H1 (cell line): ENCODE data around the gene KIF27. TPM values are rescaled to one million over a fixed set of nuclear protein-coding genes. Genes with fewer than 3 reads are reported as not detected.

Experiments
- CTCF ChIA-PET: fragments of 300-600 bp; sonication (Branson Sonifier 250); formaldehyde crosslinking; loops from one replicate; lab custom pipeline; 2021; ENCODE audit not compliant: partially characterized antibody; lab: Charles Lee
- POLR2A ChIA-PET: fragments of 300-600 bp; sonication (Branson Sonifier 250); formaldehyde crosslinking; loops from one replicate; lab custom pipeline; 2021; ENCODE audit warnings: inconsistent platforms; ENCODE audit not compliant: partially characterized antibody; lab: Charles Lee
- DNase-seq, 2 experiments: peaks; one replicate each; pipeline versions ENCODE4 v3.0.0 to v3.0.0-alpha.2; 2010 to 2022; ENCODE audit warnings: low spot score in 2 of 2, low read depth in 1 of 2, mixed read lengths in 1 of 2
- FAIRE-seq: peaks from 2 replicates; lab custom pipeline; 2011; peaks lifted over from hg19 to GRCh38; lab: Jason Lieb, UNC
- H2AFZ ChIP-seq: 2 replicates; pipeline ENCODE4 v1.8.1; 2012; ENCODE audit warnings: low read length, inconsistent platforms
- H2AK5ac ChIP-seq: 2 replicates; pipeline ENCODE4 v1.6.1; 2013; ENCODE audit warnings: low read depth, low read length
- H2BK120ac ChIP-seq: replicated peaks from 2 replicates; pipeline ENCODE3; 2013; ENCODE audit warnings: low read depth, low read length, inconsistent platforms
- H2BK12ac ChIP-seq: 2 replicates; pipeline ENCODE4 v1.6.1; 2013; ENCODE audit warnings: low read depth, low read length
- H2BK15ac ChIP-seq: 2 replicates; pipeline ENCODE4 v1.6.1; 2013; ENCODE audit warnings: low read length
- H2BK20ac ChIP-seq: 2 replicates; pipeline ENCODE4 v1.6.1; 2013; ENCODE audit warnings: low read length
- H2BK5ac ChIP-seq: 2 replicates; pipeline ENCODE4 v1.6.1; 2013; ENCODE audit warnings: low read depth, low read length
- H3K14ac ChIP-seq: 2 replicates; pipeline ENCODE4 v1.6.1; 2013; ENCODE audit warnings: inconsistent platforms; ENCODE audit not compliant: insufficient read length
- H3K18ac ChIP-seq: 2 replicates; pipeline ENCODE4 v1.6.1; 2013; ENCODE audit warnings: low read length; ENCODE audit errors: extremely low read depth
- H3K23ac ChIP-seq: 2 replicates; pipeline ENCODE4 v1.6.1; 2013; ENCODE audit warnings: inconsistent platforms; ENCODE audit not compliant: insufficient read length
- H3K23me2 ChIP-seq: 2 replicates; pipeline ENCODE4 v1.6.1; 2013; ENCODE audit warnings: low read depth, low read length
- H3K27ac ChIP-seq: 2 replicates; pipeline ENCODE4 v1.6.1; 2011; ENCODE audit warnings: low read depth, low read length, inconsistent platforms
- H3K27me3 ChIP-seq, 4 experiments: replicated peaks in 1 of 4; 1 replicate in 1 of 4; 2 replicates in 3 of 4; pipeline versions ENCODE4 v1.6.1 to v1.8.1; 2011 to 2013; ENCODE audit warnings: low read length in 3 of 4, mild to moderate bottlenecking in 3 of 4, inconsistent platforms in 2 of 4, mixed read lengths in 2 of 4, moderate library complexity in 1 of 4; ENCODE audit not compliant: control insufficient read depth in 3 of 4, insufficient read depth in 3 of 4; ENCODE audit errors: extremely low read depth in 1 of 4
- H3K36me3 ChIP-seq, 4 experiments: 2 replicates each; pipeline versions ENCODE4 v1.6.1 to v1.8.1; 2011 to 2013; ENCODE audit warnings: mild to moderate bottlenecking in 4 of 4, low read length in 3 of 4, moderate library complexity in 2 of 4, control low read depth in 1 of 4, inconsistent platforms in 1 of 4; ENCODE audit not compliant: insufficient read depth in 4 of 4, control insufficient read depth in 2 of 4
- H3K4ac ChIP-seq: replicated peaks from 2 replicates; pipeline ENCODE3; 2013; ENCODE audit warnings: low read length, low read depth, mixed read lengths, inconsistent platforms; ENCODE audit not compliant: insufficient read length
- H3K4me1 ChIP-seq, 4 experiments: replicated peaks in 1 of 4; 1 replicate in 1 of 4; 2 replicates in 3 of 4; pipeline versions ENCODE4 v1.6.1 to v1.8.1; 2011 to 2013; ENCODE audit warnings: low read length in 3 of 4, inconsistent platforms in 2 of 4, mixed read lengths in 1 of 4; ENCODE audit not compliant: insufficient read depth in 4 of 4, control insufficient read depth in 3 of 4
- H3K4me2 ChIP-seq, 2 experiments: 2 replicates each; pipeline versions ENCODE4 v1.6.1 to v1.8.1; 2011 to 2013; ENCODE audit warnings: low read depth in 2 of 2, low read length in 2 of 2, control low read depth in 1 of 2, inconsistent platforms in 1 of 2, mild to moderate bottlenecking in 1 of 2; ENCODE audit not compliant: insufficient read depth in 1 of 2
- H3K4me3 ChIP-seq, 4 experiments: fragments of 200-600, 300-600 bp in 1 of 4; sonication (generic), shearing (Covaris generic), sonication (Bioruptor Twin) in 1 of 4; 2 replicates each; pipeline versions ENCODE4 v1.5.1 to v1.8.1; 2011 to 2016; ENCODE audit warnings: low read length in 4 of 4, low read depth in 3 of 4, control low read depth in 2 of 4, inconsistent platforms in 2 of 4, mild to moderate bottlenecking in 2 of 4, mixed read lengths in 1 of 4, moderate library complexity in 1 of 4; ENCODE audit not compliant: insufficient read depth in 2 of 4; ENCODE audit errors: extremely low read depth in 1 of 4
- H3K56ac ChIP-seq: replicated peaks from 2 replicates; pipeline ENCODE3; 2013; ENCODE audit warnings: low read depth, mild to moderate bottlenecking, mixed read lengths, low read length, inconsistent platforms; ENCODE audit not compliant: insufficient read length
- H3K79me1 ChIP-seq: 2 replicates; pipeline ENCODE4 v1.6.1; 2013; ENCODE audit warnings: low read depth, low read length, control low read depth
- H3K79me2 ChIP-seq, 2 experiments: 2 replicates each; pipeline versions ENCODE4 v1.6.1 to v1.8.1; 2012 to 2013; ENCODE audit warnings: low read length in 2 of 2, mild to moderate bottlenecking in 2 of 2, inconsistent platforms in 1 of 2; ENCODE audit not compliant: insufficient read depth in 2 of 2, control insufficient read depth in 1 of 2
- H3K9ac ChIP-seq, 4 experiments: replicated peaks in 1 of 4; 1 replicate in 1 of 4; 2 replicates in 3 of 4; pipeline versions ENCODE4 v1.6.1 to v1.8.1; 2011 to 2013; ENCODE audit warnings: low read depth in 3 of 4, low read length in 3 of 4, control low read depth in 2 of 4, mild to moderate bottlenecking in 2 of 4, moderate library complexity in 2 of 4, inconsistent platforms in 1 of 4; ENCODE audit errors: extremely low read depth in 1 of 4
- H3K9me3 ChIP-seq, 2 experiments: 2 replicates each; pipeline versions ENCODE4 v1.6.1 to v1.8.1; 2012 to 2013; ENCODE audit warnings: mild to moderate bottlenecking in 2 of 2, moderate library complexity in 2 of 2, control low read depth in 1 of 2, inconsistent platforms in 1 of 2, low read depth in 1 of 2, low read length in 1 of 2, mixed read lengths in 1 of 2; ENCODE audit not compliant: insufficient read depth in 2 of 2
- H4K20me1 ChIP-seq, 2 experiments: replicated peaks in 1 of 2; 2 replicates each; pipeline versions ENCODE3 to v1.8.1; 2011 to 2013; ENCODE audit warnings: inconsistent platforms in 2 of 2, low read length in 2 of 2, mild to moderate bottlenecking in 1 of 2; ENCODE audit not compliant: insufficient read depth in 2 of 2, control insufficient read depth in 1 of 2
- H4K5ac ChIP-seq: 2 replicates; pipeline ENCODE4 v1.6.1; 2013; ENCODE audit warnings: low read length, low read depth, mixed read lengths, inconsistent platforms; ENCODE audit not compliant: insufficient read length
- H4K8ac ChIP-seq: 2 replicates; pipeline ENCODE4 v1.8.0; 2013; ENCODE audit warnings: mild to moderate bottlenecking, moderate library complexity, low read length, inconsistent platforms; ENCODE audit not compliant: insufficient read depth; ENCODE audit errors: extremely low read depth
- H4K91ac ChIP-seq: replicated peaks from 2 replicates; pipeline ENCODE3; 2013; ENCODE audit warnings: low read length, mixed read lengths, inconsistent platforms; ENCODE audit not compliant: insufficient read length
- BRCA1 ChIP-seq: IDR thresholded peaks from 2 replicates; pipeline ENCODE4 v1.6.1; 2012; ENCODE audit warnings: low read depth, low read length, improper control_type of control experiment
- CBX5 ChIP-seq: fragments of 300-800, 300-1000 bp; sonication (generic); IDR thresholded peaks from 2 replicates; pipeline ENCODE4 v1.7.1; 2016; ENCODE audit warnings: antibody characterized with exemption, low read length, low read depth
- CEBPB ChIP-seq: IDR thresholded peaks from 2 replicates; pipeline ENCODE4 v1.6.1; 2012; ENCODE audit warnings: low read depth, low read length
- MAFK ChIP-seq: IDR thresholded peaks from 2 replicates; pipeline ENCODE4 v1.6.1; 2012; ENCODE audit warnings: low read depth, mild to moderate bottlenecking, improper control_type of control experiment, low read length
- PHF8 ChIP-seq: fragments of 200-600 bp; sonication (generic); conservative IDR thresholded peaks from 2 replicates; pipeline ENCODE4 v1.7.1; 2012; ENCODE audit warnings: low read depth, mild to moderate bottlenecking, inconsistent platforms, low read length, moderate library complexity
- RBBP5 ChIP-seq: IDR thresholded peaks from 2 replicates; pipeline ENCODE4 v1.7.1; 2012; ENCODE audit warnings: low read depth, mild to moderate bottlenecking, inconsistent platforms, low read length, moderate library complexity, borderline replicate concordance
- RNF2 ChIP-seq: fragments of 200-900, 300-1000 bp; sonication (generic); IDR thresholded peaks from 2 replicates; pipeline ENCODE4 v1.7.1; 2016; ENCODE audit warnings: borderline replicate concordance, low read depth, mild to moderate bottlenecking, antibody characterized with exemption, low read length; ENCODE audit not compliant: poor library complexity, severe bottlenecking; ENCODE audit errors: missing control alignments
- SUZ12 ChIP-seq: fragments of 200-600 bp; sonication (generic); IDR thresholded peaks from 2 replicates; pipeline ENCODE4 v1.6.1; 2012; ENCODE audit warnings: mild to moderate bottlenecking, inconsistent platforms, low read length, moderate library complexity, mixed read lengths
- WGBS, 2 experiments: shearing (Covaris generic) in 1 of 2; methylation state at CpG; one replicate each; pipeline versions ENCODE4 v1.1.6 to v1.1.7; 2013 to 2015; ENCODE audit warnings: low lambda C conversion rate in 2 of 2, mixed read lengths in 2 of 2, inconsistent platforms in 1 of 2, low coverage in 1 of 2, missing lambda C conversion rate in 1 of 2; ENCODE audit not compliant: insufficient replicate concordance in 2 of 2, insufficient coverage in 1 of 2, insufficient read length in 1 of 2; ENCODE audit errors: extremely low coverage in 1 of 2, missing lambda C conversion rate in 1 of 2; 5-methylcytosine and 5-hydroxymethylcytosine counted together
- polyA plus RNA-seq, 7 experiments: library from polyadenylated mRNA; depleted of rRNA in 3 of 7; stranded (reverse) in 5 of 7; unstranded in 2 of 7; fragments of >200 nt in 5 of 7; fragments of 200-250 nt in 2 of 7; gene quantifications; 1 replicate in 5 of 7; 2 replicates in 1 of 7; 4 replicates in 1 of 7; pipeline versions ENCODE4 v1.2.1 to v1.2.3, GENCODE V29; 2011 to 2013; ENCODE audit warnings: missing spikeins in 2 of 7, mixed read lengths in 2 of 7
- total RNA-seq: library from RNA; stranded (reverse); fragmentation: NEBNext Ultra II Directional; extraction: Animal tissue kit (Norgen Biotek cat#: 25700); gene quantifications from 2 replicates; pipeline ENCODE4 v1.2.1, GENCODE V29; 2021

Gene KIF27
- total and polyA plus RNA-seq, 2 of the 8 experiments (the other 6 are each of a cell fraction or from before 2014, with no cell fraction given), result 0.47 to 7.0 TPM

DNA sequence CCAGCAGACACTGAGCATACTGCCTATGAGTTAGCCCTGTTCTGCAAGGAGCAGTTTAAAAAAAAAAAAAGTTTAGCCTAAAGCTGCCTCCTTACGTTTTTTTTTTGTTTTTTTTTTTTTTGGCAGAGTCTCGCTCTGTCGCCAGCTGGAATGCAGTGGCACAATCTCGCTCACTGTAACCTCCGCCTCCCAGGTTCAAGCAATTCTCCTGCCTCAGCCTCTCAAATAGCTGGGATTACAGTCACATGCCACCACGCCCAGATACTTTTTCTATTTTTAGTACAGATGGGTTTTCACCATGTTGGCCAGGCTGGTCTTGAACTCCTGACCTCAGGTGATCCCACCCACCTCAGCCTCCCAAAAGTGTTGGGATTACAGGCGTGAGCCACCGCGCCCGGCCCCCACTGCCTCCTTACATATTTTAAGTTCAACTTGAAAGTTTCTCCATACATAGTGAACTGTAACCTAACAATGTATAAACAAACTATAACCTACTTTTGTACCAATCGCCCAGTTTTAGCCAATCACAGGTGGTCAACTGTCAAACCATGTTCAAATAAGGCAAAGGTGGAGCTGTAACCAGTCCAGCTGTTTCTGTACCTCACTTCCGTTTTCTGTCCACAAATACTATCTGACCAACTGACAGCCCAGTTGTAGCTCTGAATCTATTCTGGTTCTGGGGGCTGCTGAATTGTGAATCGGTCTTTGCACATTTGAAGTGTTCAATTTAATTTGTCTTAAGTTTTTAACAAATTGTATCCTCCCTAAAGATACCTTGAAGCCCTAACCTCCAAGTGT is 120.8 kb downstream of the KIF27 start:
- H3K9me3 ChIP-seq, result peaks cover 0 to 5% of the 10 kb centered on the region in 2 experiments; a peak in 1 of 4 replicates
- ChIA-PET POLR2A (no interaction called here), CTCF (interaction anchor here (1.0 kb wide), 1 partner anchor 17 kb away, joined by 4 read pairs; no protein-coding TSS in a partner anchor)
- H4K8ac ChIP-seq, result no peak overlapping the region
- H3K4me1 ChIP-seq, result no peaks in the 10 kb centered on the region
- no peak overlapping the region for H3K9ac ChIP-seq
- no peak overlapping the region for H3K23ac ChIP-seq
- no peak overlapping the region for H2BK120ac ChIP-seq
- H3K79me1 ChIP-seq, result no peaks in the 10 kb centered on the region
- FAIRE-seq, result no peak
- no peaks in the 10 kb centered on the region for H4K20me1 ChIP-seq
- H3K23me2 ChIP-seq, result no peaks in the 10 kb centered on the region
- WGBS, 2 experiments, result 92% methylated on average over 13 of the region's 13 CpGs; no CpG with 5 or more reads in 1 of the 2 experiments
- no peaks in the 10 kb centered on the region for H3K27me3 ChIP-seq
- no peak overlapping the region for H2AK5ac ChIP-seq
- TF ChIP-seq RNF2 (no peak), RBBP5 (no peak), BRCA1 (no peak), CEBPB (no peak), PHF8 (no peak), MAFK (no peak), SUZ12 (no peak), CBX5 (no peak)
- H2BK5ac ChIP-seq, result no peak overlapping the region
- no peak overlapping the region for H3K56ac ChIP-seq
- no peak overlapping the region for H3K14ac ChIP-seq
- no peak overlapping the region for H2AFZ ChIP-seq
- no peak overlapping the region for H3K4ac ChIP-seq
- H3K27ac ChIP-seq, result no peak overlapping the region
- H2BK20ac ChIP-seq, result no peak overlapping the region
- H3K36me3 ChIP-seq, result peaks cover 0 to 4% (median 1%) of the 10 kb centered on the region in 4 experiments; a peak in 3 of 8 replicates
- H3K4me2 ChIP-seq, result no peak overlapping the region
- no peak overlapping the region for H2BK15ac ChIP-seq
- H2BK12ac ChIP-seq, result no peak overlapping the region
- no peak overlapping the region for H3K18ac ChIP-seq
- H3K79me2 ChIP-seq, result no peaks in the 10 kb centered on the region
- no peak for DNase-seq
- H4K5ac ChIP-seq, result no peak overlapping the region
- H3K4me3 ChIP-seq, result no peak overlapping the region
- H4K91ac ChIP-seq, result no peak overlapping the region
